ENCODE results near the gene ECHDC3. TPM values are rescaled to one million over a fixed set of nuclear protein-coding genes. Genes with fewer than 3 reads are reported as not detected.

The ECHDC3 gene
- total and polyA plus RNA-seq, 2 of the 8 experiments (the other 6 are each of a cell fraction or from before 2014, with no cell fraction given) = 15.6 to 19.9 TPM

DNA sequence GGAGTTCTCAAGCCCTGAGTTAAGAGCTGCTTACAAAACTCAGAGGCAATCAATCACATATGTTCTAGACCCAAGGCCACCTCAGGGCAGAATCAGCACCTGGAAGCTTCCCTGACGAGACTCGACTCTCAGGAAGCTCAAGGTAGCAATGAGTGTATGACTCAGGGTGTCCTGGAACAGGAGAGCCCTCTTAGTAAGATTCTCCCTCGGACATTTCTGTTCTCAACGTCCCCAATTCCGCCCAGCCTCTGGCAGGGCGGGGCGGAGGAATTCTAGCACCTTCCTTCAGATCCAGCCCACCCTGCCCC is 41.3 kb downstream of the ECHDC3 start:
- H3K4ac ChIP-seq (replicated peaks; ENCODE audit: insufficient read length, low read depth, low read length) = no peak overlapping the region
- H2AK5ac ChIP-seq (ENCODE audit: low read depth, low read length) = no peak overlapping the region
- no peak overlapping the region for H3K4me2 ChIP-seq (ENCODE audit: insufficient read depth in 1 of 2, low read depth in 2 of 2, low read length in 2 of 2)
- TF ChIP-seq CHD1 (IDR thresholded peaks at IDR 0.05; ENCODE audit: low read depth, low read length) (no peak), CEBPB (IDR thresholded peaks at IDR 0.05; ENCODE audit: low read depth, low read length) (no peak), PHF8 (conservative IDR thresholded peaks at IDR 0.05; ENCODE audit: low read depth, low read length) (no peak)
- H3K23me2 ChIP-seq (ENCODE audit: low read depth, low read length) = no peaks in the 10 kb centered on the region
- H3K79me1 ChIP-seq (ENCODE audit: low read depth, low read length) = no peaks in the 10 kb centered on the region
- H3K79me2 ChIP-seq (ENCODE audit: control insufficient read depth in 1 of 2, insufficient read depth in 2 of 2, low read length in 2 of 2) = no peaks in the 10 kb centered on the region
- no peak overlapping the region for H2BK5ac ChIP-seq (ENCODE audit: low read depth, low read length)
- no peaks in the 10 kb centered on the region for H3K36me3 ChIP-seq (ENCODE audit: control insufficient read depth in 2 of 4, insufficient read depth in 4 of 4, low read length in 3 of 4)
- no peak overlapping the region for H2BK15ac ChIP-seq (ENCODE audit: low read length)
- H3K4me3 ChIP-seq (ENCODE audit: extremely low read depth in 1 of 4, insufficient read depth in 2 of 4, low read depth in 3 of 4, low read length in 4 of 4) = no peak overlapping the region
- DNase-seq (ENCODE audit: low read depth in 1 of 2, low spot score in 2 of 2) (no peak), FAIRE-seq (no peak)
- no peak overlapping the region for H3K9ac ChIP-seq (replicated peaks in 1 of 4; ENCODE audit: extremely low read depth in 1 of 4, low read depth in 3 of 4, low read length in 3 of 4)
- no peak overlapping the region for H2AFZ ChIP-seq (ENCODE audit: low read length)
- no peak overlapping the region for H4K8ac ChIP-seq (ENCODE audit: extremely low read depth, insufficient read depth, low read length)
- no peaks in the 10 kb centered on the region; a peak in 1 of 4 replicates for H3K9me3 ChIP-seq (ENCODE audit: insufficient read depth in 2 of 2, low read depth in 1 of 2, low read length in 1 of 2)
- H4K91ac ChIP-seq (replicated peaks; ENCODE audit: insufficient read length, low read length) = no peak overlapping the region
- no peak overlapping the region for H2BK20ac ChIP-seq (ENCODE audit: low read length)
- H3K18ac ChIP-seq (ENCODE audit: extremely low read depth, low read length) = no peak overlapping the region
- ChIA-PET CTCF (ENCODE audit: partially characterized antibody) (interaction anchor here (0.6 to 3.6 kb wide), 35 partner anchors 7 to 358 kb away, joined by 3 to 40 read pairs (median 5); partner anchors contain the start of genes ECHDC3 and PROSER2), POLR2A (ENCODE audit: partially characterized antibody) (no interaction called here)
- H3K23ac ChIP-seq (ENCODE audit: insufficient read length) = no peak overlapping the region
- 0 out of 2 replicates have a peak overlapping the region, but pooled peaks have one; percentile 9 for H2BK12ac ChIP-seq (ENCODE audit: low read depth, low read length)
- H3K14ac ChIP-seq (ENCODE audit: insufficient read length) = no peak overlapping the region
- H4K20me1 ChIP-seq (replicated peaks in 1 of 2; ENCODE audit: control insufficient read depth in 1 of 2, insufficient read depth in 2 of 2, low read length in 2 of 2) = no peaks in the 10 kb centered on the region
- H4K5ac ChIP-seq (ENCODE audit: insufficient read length, low read depth, low read length) = no peak overlapping the region
- WGBS, 2 experiments (ENCODE audit: extremely low coverage in 1 of 2, insufficient coverage in 1 of 2, insufficient read length in 1 of 2, insufficient replicate concordance in 2 of 2, low coverage in 1 of 2, low lambda C conversion rate in 2 of 2, missing lambda C conversion rate in 1 of 2) = 86% methylated on average over 7 of the region's 7 CpGs; no CpG with 5 or more reads in 1 of the 2 experiments
- H3K27me3 ChIP-seq (replicated peaks in 1 of 4; ENCODE audit: control insufficient read depth in 3 of 4, extremely low read depth in 1 of 4, insufficient read depth in 3 of 4, low read length in 3 of 4) = no peaks in the 10 kb centered on the region
- H3K56ac ChIP-seq (replicated peaks; ENCODE audit: insufficient read length, low read depth, low read length) = no peak overlapping the region
- H3K4me1 ChIP-seq (replicated peaks in 1 of 4; ENCODE audit: control insufficient read depth in 3 of 4, insufficient read depth in 4 of 4, low read length in 3 of 4) = no peaks in the 10 kb centered on the region
- H2BK120ac ChIP-seq (replicated peaks; ENCODE audit: low read depth, low read length) = no peak overlapping the region
- no peak overlapping the region for H3K27ac ChIP-seq (ENCODE audit: low read depth, low read length)

All from H1 (cell line).